OCI-LY1 (cell line): ENCODE measurements around the gene BEAN1.

Experiments used
- H2AFZ ChIP-seq: fragments of 200-600 bp; sonication (generic), shearing (Covaris generic); 2 replicates; pipeline ENCODE4 v1.6.0; 2014; ENCODE audit warnings: antibody characterized with exemption, mild to moderate bottlenecking, low read length
- H3F3A ChIP-seq: fragments of 200-600 bp; sonication (generic), shearing (Covaris generic); 2 replicates; pipeline ENCODE4 v1.6.0; 2014; ENCODE audit warnings: mild to moderate bottlenecking, antibody characterized with exemption, low read length, moderate library complexity; ENCODE audit not compliant: insufficient read depth
- H3K27ac ChIP-seq: fragments of 200-600 bp; sonication (generic); 2 replicates; pipeline ENCODE4 v1.5.1; 2014; ENCODE audit warnings: low read length, mixed run types, mild to moderate bottlenecking, low read depth; ENCODE audit not compliant: poor library complexity, severe bottlenecking
- H3K27me3 ChIP-seq: fragments of 200-600 bp; sonication (generic); 2 replicates; pipeline ENCODE4 v1.6.0; 2014; ENCODE audit warnings: antibody characterized with exemption, mild to moderate bottlenecking, low read length, moderate library complexity; ENCODE audit not compliant: insufficient read depth
- H3K36me3 ChIP-seq: fragments of 200-600 bp; sonication (generic); 2 replicates; pipeline ENCODE4 v1.6.1; 2014; ENCODE audit warnings: mild to moderate bottlenecking, antibody characterized with exemption, low read length, moderate library complexity, mixed read lengths; ENCODE audit not compliant: insufficient read depth
- H3K4me1 ChIP-seq: fragments of 200-600 bp; sonication (generic); 2 replicates; pipeline ENCODE4 v1.5.1; 2014; ENCODE audit warnings: mild to moderate bottlenecking, low read length, moderate library complexity; ENCODE audit not compliant: insufficient read depth, severe bottlenecking
- H3K4me2 ChIP-seq: fragments of 200-600 bp; sonication (generic), shearing (Covaris generic); 2 replicates; pipeline ENCODE4 v1.6.1; 2014; ENCODE audit warnings: low read length
- H3K4me3 ChIP-seq: fragments of 200-600 bp; sonication (generic); 2 replicates; pipeline ENCODE4 v1.5.1; 2014; ENCODE audit warnings: low read length, low read depth, mild to moderate bottlenecking, mixed read lengths; ENCODE audit not compliant: poor library complexity, severe bottlenecking
- H3K79me2 ChIP-seq: fragments of 200-600 bp; shearing (Covaris generic); 2 replicates; pipeline ENCODE4 v1.6.1; 2016; ENCODE audit warnings: mixed run types, low read length, mixed read lengths; ENCODE audit not compliant: insufficient read depth
- H3K9ac ChIP-seq: fragments of 200-600 bp; sonication (generic), shearing (Covaris generic); 2 replicates; pipeline ENCODE4 v1.6.1; 2014; ENCODE audit warnings: mild to moderate bottlenecking, low read length, mixed read lengths
- H3K9me2 ChIP-seq: fragments of 200-600 bp; sonication (generic), shearing (Covaris generic); 2 replicates; pipeline ENCODE4 v1.6.1; 2014; ENCODE audit warnings: low read depth, mild to moderate bottlenecking, low read length, mixed read lengths
- H3K9me3 ChIP-seq: fragments of 200-600 bp; shearing (Covaris generic); 2 replicates; pipeline ENCODE4 v1.6.1; 2014; ENCODE audit warnings: low read length, mixed read lengths
- H4K20me1 ChIP-seq: fragments of 200-600 bp; sonication (generic), shearing (Covaris generic); 2 replicates; pipeline ENCODE4 v1.6.0; 2016; ENCODE audit warnings: mild to moderate bottlenecking, low read length; ENCODE audit not compliant: insufficient read depth
- EZH2 ChIP-seq: fragments of 200-600 bp; sonication (generic), shearing (Covaris generic); IDR thresholded peaks from 2 replicates; pipeline ENCODE4 v1.8.0; 2017; ENCODE audit warnings: borderline replicate concordance, mixed run types, mild to moderate bottlenecking, antibody characterized with exemption, low read length, moderate library complexity, mixed read lengths
- TF ChIP-seq, protein P1 (sequence below): fragments of 200-600 bp; sonication (generic), shearing (Covaris generic); IDR thresholded peaks from 2 replicates; pipeline ENCODE4 v1.5.1; 2017; ENCODE audit warnings: mild to moderate bottlenecking, antibody characterized with exemption, low read length, moderate library complexity, mixed read lengths

Gene BEAN1

DNA sequence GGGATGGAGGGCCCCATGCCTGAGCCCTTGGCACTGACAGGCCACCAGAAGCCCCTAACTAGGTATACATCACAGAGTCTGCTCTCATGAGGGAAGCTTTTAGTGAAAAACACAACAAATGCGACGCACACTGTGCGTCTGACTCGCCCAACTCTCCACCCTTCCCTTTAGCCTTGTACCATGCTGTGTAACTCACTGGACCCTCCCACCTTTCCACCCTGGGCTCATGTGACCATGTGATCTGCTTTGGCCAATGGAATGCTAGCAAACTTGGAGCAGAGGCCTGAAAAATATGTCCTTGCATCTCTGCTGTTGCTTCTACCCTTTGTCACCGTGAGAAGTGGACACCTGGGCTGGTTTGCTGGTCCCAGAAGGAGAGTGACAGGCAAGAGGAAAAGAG is 101.2 kb downstream of the BEAN1 start:
- Histone ChIP-seq H3K4me1 (peaks cover 39% of the 10 kb centered on the region), H3K79me2 (no peaks in the 10 kb centered on the region), H3K27ac (no peak overlapping the region), H2AFZ (no peak overlapping the region), H3K27me3 (no peaks in the 10 kb centered on the region), H3F3A (no peaks in the 10 kb centered on the region), H3K9ac (no peak overlapping the region), H3K4me2 (no peak overlapping the region), H3K9me3 (no peaks in the 10 kb centered on the region), H3K36me3 (no peaks in the 10 kb centered on the region), H3K9me2 (no peaks in the 10 kb centered on the region), H4K20me1 (no peaks in the 10 kb centered on the region), H3K4me3 (no peak overlapping the region)
- TF ChIP-seq, protein P1, sequence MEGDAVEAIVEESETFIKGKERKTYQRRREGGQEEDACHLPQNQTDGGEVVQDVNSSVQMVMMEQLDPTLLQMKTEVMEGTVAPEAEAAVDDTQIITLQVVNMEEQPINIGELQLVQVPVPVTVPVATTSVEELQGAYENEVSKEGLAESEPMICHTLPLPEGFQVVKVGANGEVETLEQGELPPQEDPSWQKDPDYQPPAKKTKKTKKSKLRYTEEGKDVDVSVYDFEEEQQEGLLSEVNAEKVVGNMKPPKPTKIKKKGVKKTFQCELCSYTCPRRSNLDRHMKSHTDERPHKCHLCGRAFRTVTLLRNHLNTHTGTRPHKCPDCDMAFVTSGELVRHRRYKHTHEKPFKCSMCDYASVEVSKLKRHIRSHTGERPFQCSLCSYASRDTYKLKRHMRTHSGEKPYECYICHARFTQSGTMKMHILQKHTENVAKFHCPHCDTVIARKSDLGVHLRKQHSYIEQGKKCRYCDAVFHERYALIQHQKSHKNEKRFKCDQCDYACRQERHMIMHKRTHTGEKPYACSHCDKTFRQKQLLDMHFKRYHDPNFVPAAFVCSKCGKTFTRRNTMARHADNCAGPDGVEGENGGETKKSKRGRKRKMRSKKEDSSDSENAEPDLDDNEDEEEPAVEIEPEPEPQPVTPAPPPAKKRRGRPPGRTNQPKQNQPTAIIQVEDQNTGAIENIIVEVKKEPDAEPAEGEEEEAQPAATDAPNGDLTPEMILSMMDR, result no peak
- TF ChIP-seq EZH2, result no peak

DNA sequence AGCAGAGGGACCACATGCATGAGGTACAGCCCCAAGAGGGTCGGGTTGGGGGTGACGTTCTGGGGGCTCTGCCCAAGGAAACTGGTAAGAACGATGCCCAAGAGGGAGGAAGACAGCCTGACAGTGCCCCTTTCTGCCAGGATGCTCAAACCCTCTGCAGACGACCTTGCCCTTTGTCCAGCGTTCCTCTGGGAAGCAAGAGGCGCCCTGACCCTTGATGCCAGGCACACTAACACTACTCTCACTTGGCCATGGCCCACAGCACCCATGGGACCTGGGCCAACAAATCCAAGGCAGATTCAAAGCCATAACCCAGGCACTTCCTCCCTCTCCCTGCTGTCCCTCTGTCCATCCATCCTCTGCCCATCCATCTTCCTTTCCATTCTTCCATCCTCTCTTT is 102.4 kb downstream of the BEAN1 start:
- Histone ChIP-seq H3K4me2 (no peak overlapping the region), H3K9ac (no peak overlapping the region), H3K27me3 (no peaks in the 10 kb centered on the region), H3K27ac (no peak overlapping the region), H3F3A (no peaks in the 10 kb centered on the region), H2AFZ (no peak overlapping the region), H3K9me3 (no peaks in the 10 kb centered on the region), H3K36me3 (no peaks in the 10 kb centered on the region), H3K9me2 (no peaks in the 10 kb centered on the region), H3K4me3 (no peak overlapping the region), H3K4me1 (peaks cover 27% of the 10 kb centered on the region), H3K79me2 (no peaks in the 10 kb centered on the region), H4K20me1 (no peaks in the 10 kb centered on the region)
- TF ChIP-seq, protein P1, result no peak
- no peak for TF ChIP-seq EZH2
